ENCODE measurements around the gene CGB2.
"Not testable (repeated sequence)": the region's sequence is repeated elsewhere in the genome, so short reads cannot be mapped to it uniquely, and the experiment has no call there.

Gene CGB2

DNA sequence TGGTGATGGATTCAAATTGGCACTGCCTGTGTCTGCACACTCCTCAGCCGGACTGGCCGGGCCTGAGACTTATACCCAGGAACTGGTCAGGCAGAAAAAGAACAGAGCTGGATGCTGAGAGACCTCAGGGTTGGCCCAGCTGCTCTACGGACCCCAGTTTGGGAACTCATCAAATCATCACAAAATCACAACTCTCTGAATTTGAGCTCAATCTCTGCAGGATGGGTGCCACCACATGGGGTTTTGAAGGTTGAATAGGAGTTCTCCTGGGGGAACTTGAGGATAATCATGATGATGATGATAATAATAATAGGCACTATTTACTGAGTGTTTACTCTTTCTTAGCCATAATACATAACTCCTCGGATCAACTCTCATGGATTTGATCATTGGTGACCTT is 11.0 kb downstream of the CGB2 start:
- not testable (repeated sequence) for H3K4me1 ChIP-seq (ENCODE audit: insufficient read depth, low read length); H3K4me3 ChIP-seq (ENCODE audit: low read depth in 1 of 2, low read length in 2 of 2); H3K36me3 ChIP-seq (ENCODE audit: insufficient read depth, low read length)

DNA sequence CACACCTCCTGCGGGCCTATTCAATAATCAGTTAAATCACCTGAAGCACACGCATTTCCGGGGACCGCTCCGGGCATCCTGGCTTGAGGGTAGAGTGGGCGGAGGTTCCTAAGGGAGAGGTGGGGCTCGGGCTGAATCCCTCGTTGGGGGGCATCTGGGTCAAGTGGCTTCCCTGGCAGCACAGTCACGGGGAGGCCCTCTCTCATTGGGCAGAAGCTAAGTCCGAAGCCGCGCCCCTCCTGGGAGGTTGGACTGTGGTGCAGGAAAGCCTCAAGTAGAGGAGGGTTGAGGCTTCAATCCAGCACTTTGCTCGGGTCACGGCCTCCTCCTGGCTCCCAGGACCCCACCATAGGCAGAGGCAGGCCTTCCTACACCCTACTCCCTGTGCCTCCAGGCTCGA is 11.9 kb downstream of the CGB2 start, which contains the start of gene CGB5:
CGB5 (plus strand) TSS at position 301 of the 400 bp plus-strand sequence. CDS start 362 bp downstream, outside the sequence.
- H3K27me3 ChIP-seq (ENCODE audit: control insufficient read depth in 1 of 2, insufficient read depth in 2 of 2, low read length in 2 of 2); H3K4me1 ChIP-seq (ENCODE audit: insufficient read depth, low read length); H3K27ac ChIP-seq (ENCODE audit: low read depth, low read length); H3K4me3 ChIP-seq (ENCODE audit: low read depth in 1 of 2, low read length in 2 of 2); H3K36me3 ChIP-seq (ENCODE audit: insufficient read depth, low read length); H3K9ac ChIP-seq (ENCODE audit: low read length); H3K9me3 ChIP-seq (ENCODE audit: low read length): not testable (repeated sequence)

More for the DNA sequence above, 11.0 kb downstream of the CGB2 start:
- H3K27ac ChIP-seq (ENCODE audit: low read depth, low read length); H3K9me3 ChIP-seq (ENCODE audit: low read length); H3K9ac ChIP-seq (ENCODE audit: low read length); H3K27me3 ChIP-seq (ENCODE audit: control insufficient read depth in 1 of 2, insufficient read depth in 2 of 2, low read length in 2 of 2): not testable (repeated sequence)

DNA sequence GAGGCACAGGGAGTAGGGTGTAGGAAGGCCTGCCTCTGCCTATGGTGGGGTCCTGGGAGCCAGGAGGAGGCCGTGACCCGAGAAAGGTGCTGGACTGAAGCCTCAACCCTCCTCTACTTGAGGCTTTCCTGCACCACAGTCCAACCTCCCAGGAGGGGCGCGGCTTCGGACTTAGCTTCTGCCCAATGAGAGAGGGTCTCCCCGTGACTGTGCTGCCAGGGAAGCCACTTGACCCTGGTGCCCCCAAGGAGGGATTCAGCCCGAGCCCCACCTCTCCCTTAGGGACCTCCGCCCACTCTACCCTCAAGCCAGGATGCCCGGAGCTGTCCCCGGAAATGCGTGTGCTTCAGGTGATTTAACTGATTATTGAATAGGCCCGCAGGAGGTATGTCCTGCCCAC is 17.3 kb downstream of the CGB2 start, which contains the start of gene CGB8:
CGB8 (minus strand) TSS at position 101 of the 400 bp plus-strand sequence. CDS start 372 bp downstream, outside the sequence.
- not testable (repeated sequence) for H3K36me3 ChIP-seq (ENCODE audit: insufficient read depth, low read length); H3K4me1 ChIP-seq (ENCODE audit: insufficient read depth, low read length); H3K27ac ChIP-seq (ENCODE audit: low read depth, low read length); H3K9me3 ChIP-seq (ENCODE audit: low read length); H3K4me3 ChIP-seq (ENCODE audit: low read depth in 1 of 2, low read length in 2 of 2); H3K9ac ChIP-seq (ENCODE audit: low read length); H3K27me3 ChIP-seq (ENCODE audit: control insufficient read depth in 1 of 2, insufficient read depth in 2 of 2, low read length in 2 of 2)

DNA sequence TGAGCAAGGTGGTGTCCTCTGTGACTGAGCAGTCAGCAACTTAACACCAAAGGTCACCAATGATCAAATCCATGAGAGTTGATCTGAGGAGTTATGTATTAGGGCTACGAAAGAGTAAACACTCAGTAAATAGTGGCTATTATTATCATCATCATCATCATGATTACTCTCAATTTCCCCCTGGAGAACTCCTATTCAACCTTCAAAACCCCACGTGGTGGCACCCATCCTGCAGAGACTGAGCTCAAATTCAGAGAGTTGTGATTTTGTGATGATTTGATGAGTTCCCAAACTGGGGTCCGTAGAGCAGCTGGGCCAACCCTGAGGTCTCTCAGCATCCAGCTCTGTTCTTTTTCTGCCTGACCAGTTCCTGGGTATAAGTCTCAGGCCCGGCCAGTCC is 18.1 kb downstream of the CGB2 start:
- H3K4me1 ChIP-seq (ENCODE audit: insufficient read depth, low read length); H3K9me3 ChIP-seq (ENCODE audit: low read length); H3K27me3 ChIP-seq (ENCODE audit: control insufficient read depth in 1 of 2, insufficient read depth in 2 of 2, low read length in 2 of 2); H3K36me3 ChIP-seq (ENCODE audit: insufficient read depth, low read length); H3K27ac ChIP-seq (ENCODE audit: low read depth, low read length); H3K4me3 ChIP-seq (ENCODE audit: low read depth in 1 of 2, low read length in 2 of 2); H3K9ac ChIP-seq (ENCODE audit: low read length): not testable (repeated sequence)

DNA sequence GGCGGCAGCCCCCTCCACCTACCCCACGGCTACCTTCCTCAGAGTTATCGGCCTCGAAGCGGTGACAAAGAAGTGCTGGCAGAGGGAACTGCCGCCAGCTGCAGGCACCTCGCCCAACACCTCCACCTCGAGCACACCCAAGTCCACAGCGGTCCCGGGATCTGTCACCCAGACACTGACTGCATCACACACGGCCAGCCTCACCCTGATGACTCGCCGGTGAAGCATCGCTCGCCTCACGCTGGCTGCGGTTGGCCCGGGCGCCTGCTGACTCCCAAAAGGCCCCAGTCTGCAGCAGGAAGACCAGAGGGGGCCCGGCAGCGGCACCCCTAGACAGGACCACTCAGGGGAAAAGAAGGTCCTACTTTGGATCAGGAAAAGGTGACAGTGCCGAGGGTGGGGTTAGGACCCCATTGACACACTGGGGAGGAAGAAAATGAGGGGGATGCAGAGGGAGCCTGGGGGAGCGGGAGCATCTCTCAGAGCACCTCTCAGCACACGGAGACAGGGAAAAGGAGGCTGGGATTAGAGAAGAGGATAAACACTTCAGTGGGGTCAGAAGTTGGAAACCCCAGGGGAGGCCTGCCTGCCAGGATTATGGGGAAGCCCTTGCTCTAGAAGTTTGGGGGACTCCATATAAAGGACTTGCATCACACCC is 18.8 kb downstream of the CGB2 start:
- not testable (repeated sequence) for H3K27ac ChIP-seq (ENCODE audit: low read depth, low read length); H3K9ac ChIP-seq (ENCODE audit: low read length); H3K4me3 ChIP-seq (ENCODE audit: low read depth in 1 of 2, low read length in 2 of 2); H3K27me3 ChIP-seq (ENCODE audit: control insufficient read depth in 1 of 2, insufficient read depth in 2 of 2, low read length in 2 of 2); H3K4me1 ChIP-seq (ENCODE audit: insufficient read depth, low read length); H3K9me3 ChIP-seq (ENCODE audit: low read length); H3K36me3 ChIP-seq (ENCODE audit: insufficient read depth, low read length)

DNA sequence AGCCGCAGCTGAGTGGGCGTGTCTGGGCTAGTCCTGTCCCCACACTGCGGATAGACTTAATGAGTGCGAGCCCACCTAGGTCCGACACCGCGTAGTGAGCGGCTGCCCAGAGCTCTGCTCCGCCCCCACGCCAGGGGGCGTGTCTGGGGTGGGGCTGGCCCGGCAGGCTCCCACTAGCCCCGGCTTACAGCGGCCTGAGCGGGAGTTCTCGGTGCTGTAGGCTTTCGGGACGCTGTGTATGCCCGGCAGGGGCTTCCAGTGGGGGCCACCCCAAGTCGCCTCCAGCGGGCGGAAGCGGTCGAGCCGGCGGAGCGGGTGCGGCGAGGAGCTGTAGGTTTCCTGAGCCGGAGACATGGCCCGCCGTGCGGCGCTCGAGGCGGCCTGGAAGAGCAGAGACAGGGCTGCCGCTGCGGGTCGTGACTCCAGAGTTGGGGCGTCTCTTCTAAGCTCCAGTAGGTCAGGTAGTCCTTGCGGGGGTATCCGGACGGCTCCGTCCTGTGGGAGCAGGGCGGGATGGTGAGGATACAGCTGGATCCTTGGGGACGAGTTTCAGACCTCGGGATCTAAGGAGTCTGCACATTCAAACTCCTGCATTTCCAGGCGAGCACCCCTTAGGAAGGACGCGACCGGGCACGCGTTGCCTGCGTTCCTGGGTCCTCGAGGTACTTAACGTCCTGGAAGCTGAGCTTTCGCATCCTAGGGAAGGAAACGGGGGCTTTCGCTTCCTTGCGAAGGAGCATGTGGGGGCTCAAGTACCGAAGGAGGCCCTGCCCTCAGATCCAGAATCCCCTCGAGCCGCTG is 24.6 kb downstream of the CGB2 start:
- no peak overlapping the region for H3K9ac ChIP-seq (ENCODE audit: low read length)
- peaks cover 8% of the 10 kb centered on the region for H3K4me1 ChIP-seq (ENCODE audit: insufficient read depth, low read length)
- no peaks in the 10 kb centered on the region for H3K9me3 ChIP-seq (ENCODE audit: low read length)
- H3K36me3 ChIP-seq (ENCODE audit: insufficient read depth, low read length): no peaks in the 10 kb centered on the region
- no peak overlapping the region for H3K27ac ChIP-seq (ENCODE audit: low read depth, low read length)
- peaks cover 0 to 29% of the 10 kb centered on the region in 2 donors for H3K27me3 ChIP-seq (ENCODE audit: control insufficient read depth in 1 of 2, insufficient read depth in 2 of 2, low read length in 2 of 2)
- H3K4me3 ChIP-seq (ENCODE audit: low read depth in 1 of 2, low read length in 2 of 2): peak overlapping the region; percentile 66 to 71

DNA sequence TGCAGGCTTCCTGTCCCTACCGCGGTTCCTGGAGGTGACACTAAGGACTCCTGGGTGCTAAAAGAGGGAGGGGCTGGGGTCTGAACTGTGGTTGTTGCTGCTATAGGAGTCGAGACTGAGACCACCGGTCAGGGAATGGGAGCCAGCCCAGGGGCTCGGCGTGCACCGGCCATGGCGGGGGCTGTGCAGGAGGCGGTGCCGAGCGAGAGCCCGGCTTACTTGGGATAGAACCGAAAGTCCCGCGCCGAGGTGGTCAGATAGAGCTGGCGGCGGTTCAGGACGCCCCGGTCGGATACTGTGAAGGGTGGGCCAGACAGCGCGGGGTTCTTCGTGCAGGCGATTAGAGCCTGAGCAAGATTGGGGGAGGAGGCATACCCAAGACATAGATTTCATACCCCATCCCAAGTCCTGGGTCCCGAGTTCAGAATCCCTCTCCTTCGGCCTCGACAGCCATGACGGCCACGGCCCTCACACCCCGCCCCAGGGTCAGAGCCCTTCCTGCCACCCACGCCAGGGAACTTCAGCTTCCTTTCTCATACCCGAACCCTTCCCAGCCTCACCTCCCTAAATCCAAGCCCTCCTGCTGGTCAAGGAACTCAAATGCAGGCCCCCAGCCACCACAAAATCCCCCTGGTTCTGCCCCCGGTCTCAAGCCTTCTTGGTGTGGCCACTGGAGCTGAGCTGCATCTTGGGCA is 25.4 kb downstream of the CGB2 start:
- not testable (repeated sequence) for H3K27ac ChIP-seq (ENCODE audit: low read depth, low read length); H3K36me3 ChIP-seq (ENCODE audit: insufficient read depth, low read length); H3K9me3 ChIP-seq (ENCODE audit: low read length); H3K4me1 ChIP-seq (ENCODE audit: insufficient read depth, low read length); H3K9ac ChIP-seq (ENCODE audit: low read length)
- Histone ChIP-seq H3K27me3 (ENCODE audit: control insufficient read depth in 1 of 2, insufficient read depth in 2 of 2, low read length in 2 of 2) (peaks cover 0 to 36% of the 10 kb centered on the region in 2 donors), H3K4me3 (ENCODE audit: low read depth in 1 of 2, low read length in 2 of 2) (peak overlapping the region; percentile 42 to 66)

DNA sequence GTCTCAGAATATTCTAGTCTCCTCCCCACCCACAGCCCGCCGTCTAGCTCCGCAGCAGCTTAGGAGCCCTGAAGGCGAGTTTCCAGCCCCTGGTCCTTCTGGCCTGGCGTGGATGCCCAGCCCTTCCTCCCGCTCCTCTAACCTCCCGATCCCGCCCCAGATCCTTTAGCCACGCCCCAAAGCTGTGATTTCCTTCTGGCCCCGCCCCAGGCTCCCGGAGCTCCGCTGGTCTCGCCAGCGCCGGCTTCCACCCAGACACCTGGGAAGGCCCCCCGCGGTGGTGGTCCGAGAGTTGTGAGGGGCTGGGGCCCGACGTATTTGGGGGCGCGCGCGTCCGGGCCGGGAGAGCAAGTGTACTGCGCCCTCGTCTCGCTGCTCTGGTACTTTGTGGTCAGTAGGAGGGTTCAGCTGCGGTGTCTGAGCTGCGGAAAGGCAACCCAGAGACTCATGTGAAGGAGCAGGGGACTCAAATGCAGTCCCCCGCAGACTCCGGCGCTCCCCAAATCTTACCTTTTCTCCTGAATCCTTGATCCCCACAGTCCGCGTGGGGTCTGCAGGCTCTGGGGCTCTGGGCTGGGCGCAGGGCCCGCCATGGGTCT is 26.0 kb downstream of the CGB2 start, which contains the start of gene CGB7:
CGB7 (minus strand) TSS at position 114 of the 599 bp plus-strand sequence. CDS start 2,374 bp downstream, outside the sequence.
- H3K27me3 ChIP-seq (ENCODE audit: control insufficient read depth in 1 of 2, insufficient read depth in 2 of 2, low read length in 2 of 2): peaks cover 0 to 40% of the 10 kb centered on the region in 2 donors
- no peaks in the 10 kb centered on the region for H3K9me3 ChIP-seq (ENCODE audit: low read length)
- H3K27ac ChIP-seq (ENCODE audit: low read depth, low read length): no peak within 1 kb of the TSS
- H3K4me3 ChIP-seq (ENCODE audit: low read depth in 1 of 2, low read length in 2 of 2): peak within 1 kb of the TSS; percentile 42 to 66
- H3K9ac ChIP-seq (ENCODE audit: low read length): no peak within 1 kb of the TSS
- H3K4me1 ChIP-seq (ENCODE audit: insufficient read depth, low read length): peaks cover 8% of the 10 kb centered on the region
- no peaks in the 10 kb centered on the region for H3K36me3 ChIP-seq (ENCODE audit: insufficient read depth, low read length)

DNA sequence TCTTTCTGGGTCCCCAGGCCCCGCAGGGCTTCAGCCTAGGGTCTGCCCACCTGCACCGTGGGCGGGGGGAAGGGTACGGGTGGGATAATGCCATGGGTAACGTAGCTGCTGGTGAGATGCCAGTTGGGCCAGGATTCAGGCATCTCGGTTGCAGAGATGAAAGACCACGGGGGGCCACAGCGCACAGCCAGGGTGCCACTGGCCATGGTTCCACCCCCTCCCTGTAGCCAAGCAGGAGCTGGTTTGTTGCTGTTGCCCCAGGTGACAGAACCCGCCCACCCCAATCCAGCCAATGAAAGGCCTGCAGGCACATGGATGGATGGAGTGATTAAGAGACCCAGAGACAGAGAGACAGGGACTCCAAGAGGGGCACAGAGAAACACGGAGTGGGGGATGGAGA is 26.9 kb downstream of the CGB2 start:
- H3K4me1 ChIP-seq (ENCODE audit: insufficient read depth, low read length): peaks cover 8% of the 10 kb centered on the region
- H3K36me3 ChIP-seq (ENCODE audit: insufficient read depth, low read length): no peaks in the 10 kb centered on the region
- H3K9ac ChIP-seq (ENCODE audit: low read length): no peak overlapping the region
- peaks cover 0 to 41% of the 10 kb centered on the region in 2 donors for H3K27me3 ChIP-seq (ENCODE audit: control insufficient read depth in 1 of 2, insufficient read depth in 2 of 2, low read length in 2 of 2)
- H3K4me3 ChIP-seq (ENCODE audit: low read depth in 1 of 2, low read length in 2 of 2): no peak overlapping the region
- no peak overlapping the region for H3K27ac ChIP-seq (ENCODE audit: low read depth, low read length)
- no peaks in the 10 kb centered on the region for H3K9me3 ChIP-seq (ENCODE audit: low read length)

DNA sequence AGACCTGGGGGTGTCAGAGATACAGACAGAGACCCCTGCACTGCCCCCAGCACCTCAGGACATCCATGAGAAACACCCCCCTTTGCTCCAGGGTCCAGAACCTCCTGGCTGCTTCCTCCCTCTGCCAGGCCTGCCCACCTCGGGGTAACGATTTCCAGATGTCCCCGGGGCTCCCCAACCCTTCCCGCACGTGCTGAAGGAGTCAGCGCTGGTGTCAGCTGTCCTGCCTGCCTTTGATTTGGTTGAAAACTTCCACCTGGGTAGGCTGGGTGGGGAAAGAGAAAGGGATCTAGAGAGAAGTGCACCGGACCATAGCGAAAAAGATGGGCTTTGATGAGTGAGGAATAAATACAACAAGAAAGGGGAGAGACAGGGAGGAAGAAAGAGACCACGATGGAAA is 27.4 kb downstream of the CGB2 start:
- Histone ChIP-seq H3K27me3 (ENCODE audit: control insufficient read depth in 1 of 2, insufficient read depth in 2 of 2, low read length in 2 of 2) (peaks cover 0 to 46% of the 10 kb centered on the region in 2 donors), H3K9me3 (ENCODE audit: low read length) (no peaks in the 10 kb centered on the region), H3K36me3 (ENCODE audit: insufficient read depth, low read length) (no peaks in the 10 kb centered on the region), H3K9ac (ENCODE audit: low read length) (no peak overlapping the region), H3K4me3 (ENCODE audit: low read depth in 1 of 2, low read length in 2 of 2) (no peak overlapping the region), H3K4me1 (ENCODE audit: insufficient read depth, low read length) (peaks cover 8% of the 10 kb centered on the region), H3K27ac (ENCODE audit: low read depth, low read length) (no peak overlapping the region)

DNA sequence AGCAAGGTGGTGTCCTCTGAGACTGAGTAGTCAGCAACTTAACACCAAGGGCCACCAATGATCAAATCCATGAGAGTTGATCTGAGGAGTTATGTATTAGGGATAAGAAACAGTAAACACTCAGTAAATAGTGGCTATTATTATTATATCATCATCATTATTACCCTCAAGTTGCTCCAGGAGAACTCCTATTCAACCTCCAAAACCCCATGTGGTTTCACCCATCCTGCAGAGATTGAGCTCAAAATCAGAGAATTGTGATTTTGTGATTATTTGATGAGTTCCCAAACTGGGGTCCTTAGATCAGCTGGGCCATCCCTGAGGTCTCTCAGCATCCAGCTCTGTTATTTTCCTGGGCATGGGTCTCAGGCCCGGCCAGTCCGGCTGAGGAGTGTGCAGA is 29.3 kb downstream of the CGB2 start:
- H3K9me3 ChIP-seq (ENCODE audit: low read length): no peaks in the 10 kb centered on the region
- H3K36me3 ChIP-seq (ENCODE audit: insufficient read depth, low read length): no peaks in the 10 kb centered on the region
- no peak overlapping the region for H3K9ac ChIP-seq (ENCODE audit: low read length)
- peaks cover 6 to 59% of the 10 kb centered on the region in 2 donors for H3K27me3 ChIP-seq (ENCODE audit: control insufficient read depth in 1 of 2, insufficient read depth in 2 of 2, low read length in 2 of 2)
- peaks cover 8% of the 10 kb centered on the region for H3K4me1 ChIP-seq (ENCODE audit: insufficient read depth, low read length)
- H3K4me3 ChIP-seq (ENCODE audit: low read depth in 1 of 2, low read length in 2 of 2): no peak overlapping the region
- H3K27ac ChIP-seq (ENCODE audit: low read depth, low read length): no peak overlapping the region

Measured in muscle layer of colon (tissue), 2 donors.